H1 (cell line): ENCODE measurements around the gene ABHD18. TPM values are rescaled to one million over a fixed set of nuclear protein-coding genes. Genes with fewer than 3 reads are reported as not detected.

Experiments used
- CTCF ChIA-PET: fragments of 300-600 bp; sonication (Branson Sonifier 250); formaldehyde crosslinking; loops from one replicate; lab custom pipeline; 2021; ENCODE audit not compliant: partially characterized antibody; lab: Charles Lee
- POLR2A ChIA-PET: fragments of 300-600 bp; sonication (Branson Sonifier 250); formaldehyde crosslinking; loops from one replicate; lab custom pipeline; 2021; ENCODE audit warnings: inconsistent platforms; ENCODE audit not compliant: partially characterized antibody; lab: Charles Lee
- DNase-seq, 2 experiments: peaks; one replicate each; pipeline versions ENCODE4 v3.0.0 to v3.0.0-alpha.2; 2010 to 2022; ENCODE audit warnings: low spot score in 2 of 2, low read depth in 1 of 2, mixed read lengths in 1 of 2
- FAIRE-seq: peaks from 2 replicates; lab custom pipeline; 2011; peaks lifted over from hg19 to GRCh38; lab: Jason Lieb, UNC
- H2AFZ ChIP-seq: 2 replicates; pipeline ENCODE4 v1.8.1; 2012; ENCODE audit warnings: low read length, inconsistent platforms
- H2AK5ac ChIP-seq: 2 replicates; pipeline ENCODE4 v1.6.1; 2013; ENCODE audit warnings: low read depth, low read length
- H2BK120ac ChIP-seq: replicated peaks from 2 replicates; pipeline ENCODE3; 2013; ENCODE audit warnings: low read depth, low read length, inconsistent platforms
- H2BK12ac ChIP-seq: 2 replicates; pipeline ENCODE4 v1.6.1; 2013; ENCODE audit warnings: low read depth, low read length
- H2BK15ac ChIP-seq: 2 replicates; pipeline ENCODE4 v1.6.1; 2013; ENCODE audit warnings: low read length
- H2BK20ac ChIP-seq: 2 replicates; pipeline ENCODE4 v1.6.1; 2013; ENCODE audit warnings: low read length
- H2BK5ac ChIP-seq: 2 replicates; pipeline ENCODE4 v1.6.1; 2013; ENCODE audit warnings: low read depth, low read length
- H3K14ac ChIP-seq: 2 replicates; pipeline ENCODE4 v1.6.1; 2013; ENCODE audit warnings: inconsistent platforms; ENCODE audit not compliant: insufficient read length
- H3K18ac ChIP-seq: 2 replicates; pipeline ENCODE4 v1.6.1; 2013; ENCODE audit warnings: low read length; ENCODE audit errors: extremely low read depth
- H3K23ac ChIP-seq: 2 replicates; pipeline ENCODE4 v1.6.1; 2013; ENCODE audit warnings: inconsistent platforms; ENCODE audit not compliant: insufficient read length
- H3K23me2 ChIP-seq: 2 replicates; pipeline ENCODE4 v1.6.1; 2013; ENCODE audit warnings: low read depth, low read length
- H3K27ac ChIP-seq: 2 replicates; pipeline ENCODE4 v1.6.1; 2011; ENCODE audit warnings: low read depth, low read length, inconsistent platforms
- H3K27me3 ChIP-seq, 4 experiments: replicated peaks in 1 of 4; 1 replicate in 1 of 4; 2 replicates in 3 of 4; pipeline versions ENCODE4 v1.6.1 to v1.8.1; 2011 to 2013; ENCODE audit warnings: low read length in 3 of 4, mild to moderate bottlenecking in 3 of 4, inconsistent platforms in 2 of 4, mixed read lengths in 2 of 4, moderate library complexity in 1 of 4; ENCODE audit not compliant: control insufficient read depth in 3 of 4, insufficient read depth in 3 of 4; ENCODE audit errors: extremely low read depth in 1 of 4
- H3K36me3 ChIP-seq, 4 experiments: 2 replicates each; pipeline versions ENCODE4 v1.6.1 to v1.8.1; 2011 to 2013; ENCODE audit warnings: mild to moderate bottlenecking in 4 of 4, low read length in 3 of 4, moderate library complexity in 2 of 4, control low read depth in 1 of 4, inconsistent platforms in 1 of 4; ENCODE audit not compliant: insufficient read depth in 4 of 4, control insufficient read depth in 2 of 4
- H3K4ac ChIP-seq: replicated peaks from 2 replicates; pipeline ENCODE3; 2013; ENCODE audit warnings: low read length, low read depth, mixed read lengths, inconsistent platforms; ENCODE audit not compliant: insufficient read length
- H3K4me1 ChIP-seq, 4 experiments: replicated peaks in 1 of 4; 1 replicate in 1 of 4; 2 replicates in 3 of 4; pipeline versions ENCODE4 v1.6.1 to v1.8.1; 2011 to 2013; ENCODE audit warnings: low read length in 3 of 4, inconsistent platforms in 2 of 4, mixed read lengths in 1 of 4; ENCODE audit not compliant: insufficient read depth in 4 of 4, control insufficient read depth in 3 of 4
- H3K4me2 ChIP-seq, 2 experiments: 2 replicates each; pipeline versions ENCODE4 v1.6.1 to v1.8.1; 2011 to 2013; ENCODE audit warnings: low read depth in 2 of 2, low read length in 2 of 2, control low read depth in 1 of 2, inconsistent platforms in 1 of 2, mild to moderate bottlenecking in 1 of 2; ENCODE audit not compliant: insufficient read depth in 1 of 2
- H3K4me3 ChIP-seq, 4 experiments: fragments of 200-600, 300-600 bp in 1 of 4; sonication (generic), shearing (Covaris generic), sonication (Bioruptor Twin) in 1 of 4; 2 replicates each; pipeline versions ENCODE4 v1.5.1 to v1.8.1; 2011 to 2016; ENCODE audit warnings: low read length in 4 of 4, low read depth in 3 of 4, control low read depth in 2 of 4, inconsistent platforms in 2 of 4, mild to moderate bottlenecking in 2 of 4, mixed read lengths in 1 of 4, moderate library complexity in 1 of 4; ENCODE audit not compliant: insufficient read depth in 2 of 4; ENCODE audit errors: extremely low read depth in 1 of 4
- H3K56ac ChIP-seq: replicated peaks from 2 replicates; pipeline ENCODE3; 2013; ENCODE audit warnings: low read depth, mild to moderate bottlenecking, mixed read lengths, low read length, inconsistent platforms; ENCODE audit not compliant: insufficient read length
- H3K79me1 ChIP-seq: 2 replicates; pipeline ENCODE4 v1.6.1; 2013; ENCODE audit warnings: low read depth, low read length, control low read depth
- H3K79me2 ChIP-seq, 2 experiments: 2 replicates each; pipeline versions ENCODE4 v1.6.1 to v1.8.1; 2012 to 2013; ENCODE audit warnings: low read length in 2 of 2, mild to moderate bottlenecking in 2 of 2, inconsistent platforms in 1 of 2; ENCODE audit not compliant: insufficient read depth in 2 of 2, control insufficient read depth in 1 of 2
- H3K9ac ChIP-seq, 4 experiments: replicated peaks in 1 of 4; 1 replicate in 1 of 4; 2 replicates in 3 of 4; pipeline versions ENCODE4 v1.6.1 to v1.8.1; 2011 to 2013; ENCODE audit warnings: low read depth in 3 of 4, low read length in 3 of 4, control low read depth in 2 of 4, mild to moderate bottlenecking in 2 of 4, moderate library complexity in 2 of 4, inconsistent platforms in 1 of 4; ENCODE audit errors: extremely low read depth in 1 of 4
- H3K9me3 ChIP-seq, 2 experiments: 2 replicates each; pipeline versions ENCODE4 v1.6.1 to v1.8.1; 2012 to 2013; ENCODE audit warnings: mild to moderate bottlenecking in 2 of 2, moderate library complexity in 2 of 2, control low read depth in 1 of 2, inconsistent platforms in 1 of 2, low read depth in 1 of 2, low read length in 1 of 2, mixed read lengths in 1 of 2; ENCODE audit not compliant: insufficient read depth in 2 of 2
- H4K20me1 ChIP-seq, 2 experiments: replicated peaks in 1 of 2; 2 replicates each; pipeline versions ENCODE3 to v1.8.1; 2011 to 2013; ENCODE audit warnings: inconsistent platforms in 2 of 2, low read length in 2 of 2, mild to moderate bottlenecking in 1 of 2; ENCODE audit not compliant: insufficient read depth in 2 of 2, control insufficient read depth in 1 of 2
- H4K5ac ChIP-seq: 2 replicates; pipeline ENCODE4 v1.6.1; 2013; ENCODE audit warnings: low read length, low read depth, mixed read lengths, inconsistent platforms; ENCODE audit not compliant: insufficient read length
- H4K8ac ChIP-seq: 2 replicates; pipeline ENCODE4 v1.8.0; 2013; ENCODE audit warnings: mild to moderate bottlenecking, moderate library complexity, low read length, inconsistent platforms; ENCODE audit not compliant: insufficient read depth; ENCODE audit errors: extremely low read depth
- H4K91ac ChIP-seq: replicated peaks from 2 replicates; pipeline ENCODE3; 2013; ENCODE audit warnings: low read length, mixed read lengths, inconsistent platforms; ENCODE audit not compliant: insufficient read length
- BCL11A ChIP-seq, 2 experiments: IDR thresholded peaks; one replicate each; pipeline ENCODE4 v1.6.1; 2011; ENCODE audit warnings: low read depth in 2 of 2, low read length in 2 of 2, mild to moderate bottlenecking in 2 of 2
- CTCF ChIP-seq, 3 experiments: IDR thresholded peaks; 1 replicate in 2 of 3; 2 replicates in 1 of 3; pipeline versions ENCODE4 v1.5.1 to v1.6.1; 2011; ENCODE audit warnings: low read length in 3 of 3, mild to moderate bottlenecking in 3 of 3, inconsistent platforms in 2 of 3, low read depth in 1 of 3, moderate library complexity in 1 of 3; ENCODE audit not compliant: insufficient read depth in 1 of 3; ENCODE audit errors: control extremely low read depth in 1 of 3
- EGR1 ChIP-seq: IDR thresholded peaks from 2 replicates; pipeline ENCODE4 v1.6.1; 2011; ENCODE audit warnings: low read depth, low read length, borderline replicate concordance
- EZH2 ChIP-seq: fragments of 200-600 bp; sonication (generic); IDR thresholded peaks from 2 replicates; pipeline ENCODE4 v1.7.1; 2012; ENCODE audit warnings: low read depth, mild to moderate bottlenecking, moderate library complexity, low read length, inconsistent platforms; ENCODE audit not compliant: severe bottlenecking
- GABPA ChIP-seq: IDR thresholded peaks from 2 replicates; pipeline ENCODE4 v1.6.1; 2011; ENCODE audit warnings: mild to moderate bottlenecking, low read length, moderate library complexity, borderline replicate concordance; ENCODE audit not compliant: insufficient read depth
- NANOG ChIP-seq: IDR thresholded peaks from 2 replicates; pipeline ENCODE4 v1.6.1; 2011; ENCODE audit warnings: low read length, low read depth, mild to moderate bottlenecking, inconsistent platforms; ENCODE audit not compliant: insufficient read depth, poor library complexity, severe bottlenecking
- POU5F1 ChIP-seq: IDR thresholded peaks from 2 replicates; pipeline ENCODE4 v1.6.1; 2011; ENCODE audit warnings: low read depth, mild to moderate bottlenecking, low read length, moderate library complexity
- RXRA ChIP-seq: IDR thresholded peaks from 2 replicates; pipeline ENCODE4 v1.6.1; 2011; ENCODE audit warnings: low read depth, mild to moderate bottlenecking, low read length, moderate library complexity; ENCODE audit not compliant: insufficient read depth
- SIN3A ChIP-seq, 2 experiments: IDR thresholded peaks in 1 of 2; conservative IDR thresholded peaks in 1 of 2; 2 replicates each; pipeline ENCODE4 v1.6.1; 2011 to 2012; ENCODE audit warnings: low read length in 2 of 2, improper control_type of control experiment in 1 of 2, low read depth in 1 of 2, mild to moderate bottlenecking in 1 of 2
- SRF ChIP-seq: IDR thresholded peaks from 2 replicates; pipeline ENCODE4 v1.6.1; 2011; ENCODE audit warnings: mild to moderate bottlenecking, low read depth, low read length, moderate library complexity
- WGBS, 2 experiments: shearing (Covaris generic) in 1 of 2; methylation state at CpG; one replicate each; pipeline versions ENCODE4 v1.1.6 to v1.1.7; 2013 to 2015; ENCODE audit warnings: low lambda C conversion rate in 2 of 2, mixed read lengths in 2 of 2, inconsistent platforms in 1 of 2, low coverage in 1 of 2, missing lambda C conversion rate in 1 of 2; ENCODE audit not compliant: insufficient replicate concordance in 2 of 2, insufficient coverage in 1 of 2, insufficient read length in 1 of 2; ENCODE audit errors: extremely low coverage in 1 of 2, missing lambda C conversion rate in 1 of 2; 5-methylcytosine and 5-hydroxymethylcytosine counted together
- polyA plus RNA-seq, 7 experiments: library from polyadenylated mRNA; depleted of rRNA in 3 of 7; stranded (reverse) in 5 of 7; unstranded in 2 of 7; fragments of >200 nt in 5 of 7; fragments of 200-250 nt in 2 of 7; gene quantifications; 1 replicate in 5 of 7; 2 replicates in 1 of 7; 4 replicates in 1 of 7; pipeline versions ENCODE4 v1.2.1 to v1.2.3, GENCODE V29; 2011 to 2013; ENCODE audit warnings: missing spikeins in 2 of 7, mixed read lengths in 2 of 7
- total RNA-seq: library from RNA; stranded (reverse); fragmentation: NEBNext Ultra II Directional; extraction: Animal tissue kit (Norgen Biotek cat#: 25700); gene quantifications from 2 replicates; pipeline ENCODE4 v1.2.1, GENCODE V29; 2021
- TF ChIP-seq, protein P1 (sequence below): IDR thresholded peaks from 2 replicates; pipeline ENCODE4 v1.6.1; 2012; ENCODE audit warnings: inconsistent platforms

ABHD18 gene
- total and polyA plus RNA-seq, 2 of the 8 experiments (the other 6 are each of a cell fraction or from before 2014, with no cell fraction given): 2.7 to 17.0 TPM

DNA sequence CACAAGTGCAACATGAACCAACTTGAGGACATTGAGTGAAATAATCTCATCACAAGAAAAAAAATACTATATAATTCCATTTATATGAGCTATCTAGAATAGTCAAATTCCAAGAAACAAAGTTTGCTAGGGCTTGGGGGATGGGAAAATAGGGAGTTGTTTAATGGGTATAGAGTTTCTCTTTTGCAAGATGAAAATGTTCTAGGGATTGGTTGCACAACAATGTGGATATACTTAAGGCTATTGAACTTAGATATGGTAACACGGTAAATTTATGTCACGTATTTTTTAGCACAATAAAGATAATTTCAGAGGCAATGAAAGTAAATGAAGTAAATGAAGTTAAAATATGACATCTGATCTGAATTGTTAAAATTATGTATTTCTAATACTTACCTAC is 8.1 kb upstream of the ABHD18 start:
- no peak overlapping the region for H4K91ac ChIP-seq
- H4K8ac ChIP-seq: no peak overlapping the region
- peaks cover 0 to 15% (median 0%) of the 10 kb centered on the region in 4 experiments; a peak in 3 of 8 replicates for H3K36me3 ChIP-seq
- no peaks in the 10 kb centered on the region; the same call in 1 of the 2 replicates for H3K79me1 ChIP-seq
- no peak overlapping the region for H3K23ac ChIP-seq
- no peak overlapping the region for H2AFZ ChIP-seq
- 93% methylated on average over 2 of the region's 2 CpGs; no CpG with 5 or more reads in 1 of the 2 experiments for WGBS, 2 experiments
- no peak overlapping the region for H2BK20ac ChIP-seq
- DNase-seq (no peak), FAIRE-seq (no peak)
- H3K23me2 ChIP-seq: no peaks in the 10 kb centered on the region
- no peak overlapping the region for H2BK12ac ChIP-seq
- H3K27me3 ChIP-seq: no peaks in the 10 kb centered on the region
- no peak overlapping the region for H3K27ac ChIP-seq
- H3K4me2 ChIP-seq: no peak overlapping the region
- no peak overlapping the region for H4K5ac ChIP-seq
- H3K4me1 ChIP-seq: no peaks in the 10 kb centered on the region
- H2BK5ac ChIP-seq: no peak overlapping the region
- ChIA-PET POLR2A (no interaction called here), CTCF (no interaction called here)
- no peak overlapping the region for H2BK120ac ChIP-seq
- H3K18ac ChIP-seq: no peak overlapping the region
- no peak overlapping the region for H3K4me3 ChIP-seq
- H2AK5ac ChIP-seq: no peak overlapping the region
- no peak overlapping the region for H3K4ac ChIP-seq
- no peaks in the 10 kb centered on the region for H4K20me1 ChIP-seq
- H3K79me2 ChIP-seq: peaks cover 0 to 13% of the 10 kb centered on the region in 2 experiments; a peak in 2 of 4 replicates
- H3K9me3 ChIP-seq: no peaks in the 10 kb centered on the region
- H3K9ac ChIP-seq: no peak overlapping the region
- no peak overlapping the region for H3K14ac ChIP-seq
- H3K56ac ChIP-seq: no peak overlapping the region
- no peak overlapping the region for H2BK15ac ChIP-seq
- no peak for TF ChIP-seq CTCF (IDR thresholded peaks at IDR 0.05; ENCODE audit: control extremely low read depth in 1 of 3, insufficient read depth in 1 of 3, low read depth in 1 of 3, low read length in 3 of 3)
- TF ChIP-seq SRF: no peak
- no peak for TF ChIP-seq BCL11A (IDR thresholded peaks at IDR 0.05; ENCODE audit: low read depth in 2 of 2, low read length in 2 of 2)
- TF ChIP-seq, protein P1, sequence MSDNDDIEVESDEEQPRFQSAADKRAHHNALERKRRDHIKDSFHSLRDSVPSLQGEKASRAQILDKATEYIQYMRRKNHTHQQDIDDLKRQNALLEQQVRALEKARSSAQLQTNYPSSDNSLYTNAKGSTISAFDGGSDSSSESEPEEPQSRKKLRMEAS: no peak
- TF ChIP-seq EGR1: no peak
- no peak for TF ChIP-seq POU5F1
- no peak for TF ChIP-seq SIN3A (conservative IDR thresholded peaks at IDR 0.05 in 1 of 2, IDR thresholded peaks at IDR 0.05 in 1 of 2; ENCODE audit: low read depth in 1 of 2, low read length in 2 of 2)
- no peak for TF ChIP-seq NANOG
- no peak for TF ChIP-seq GABPA
- TF ChIP-seq EZH2: no peak
- TF ChIP-seq RXRA: no peak
